GM19240 (cell line): ENCODE data around the gene CUBN.

ENCODE experiments used
- DNase-seq: peaks from one replicate; pipeline ENCODE4 v3.0.0; 2011; ENCODE audit warnings: low spot score; ENCODE audit not compliant: insufficient read length

CUBN gene

GRCh38 chr10:16991011-16991410 is 138.6 kb downstream of the CUBN start:
- DNase-seq: no peak

GRCh38 chr10:16989826-16990293 is 139.8 kb downstream of the CUBN start:
- DNase-seq: no peak

- DNase-seq: no peak
Observed at GRCh38 chr10:16988900-16989299, 140.7 kb downstream of the CUBN start.

GRCh38 chr10:16987976-16988610 is 141.5 kb downstream of the CUBN start:
- no peak for DNase-seq

- no peak for DNase-seq
Observed at GRCh38 chr10:16987206-16987621, 142.4 kb downstream of the CUBN start.

GRCh38 chr10:16986406-16987205 is 143.0 kb downstream of the CUBN start:
- DNase-seq: no peak

- DNase-seq: no peak
Observed at GRCh38 chr10:16986082-16986405, 143.6 kb downstream of the CUBN start.

- no peak for DNase-seq
Observed at GRCh38 chr10:16984242-16984641, 145.4 kb downstream of the CUBN start.

- DNase-seq: no peak
Observed at GRCh38 chr10:16976803-16977202, 152.8 kb downstream of the CUBN start.

GRCh38 chr10:16975188-16975587 is 154.4 kb downstream of the CUBN start:
- DNase-seq: no peak

- no peak for DNase-seq
Observed at GRCh38 chr10:16968416-16969041, 161.1 kb downstream of the CUBN start.

GRCh38 chr10:16967866-16968415 is 161.7 kb downstream of the CUBN start:
- no peak for DNase-seq

- DNase-seq: no peak
Observed at GRCh38 chr10:16966991-16967865, 162.4 kb downstream of the CUBN start.

- no peak for DNase-seq
Observed at GRCh38 chr10:16965740-16966447, 163.7 kb downstream of the CUBN start.

GRCh38 chr10:16965344-16965616 is 164.3 kb downstream of the CUBN start:
- DNase-seq: no peak

GRCh38 chr10:16964576-16965343 is 164.9 kb downstream of the CUBN start:
- no peak for DNase-seq

- DNase-seq: no peak
Observed at GRCh38 chr10:16960551-16960950, 169.1 kb downstream of the CUBN start.

- DNase-seq: no peak
Observed at GRCh38 chr10:16957038-16957437, 172.6 kb downstream of the CUBN start.

- DNase-seq: no peak
Observed at GRCh38 chr10:16954280-16955030, 175.2 kb downstream of the CUBN start.
